ENCODE measurements around the gene EXOC1.
A peak's percentile ranks its signal among the peaks of the same experiment; 100 is the strongest.
"Not testable (repeated sequence)": the region's sequence is repeated elsewhere in the genome, so short reads cannot be mapped to it uniquely, and the experiment has no call there.

The EXOC1 gene

GRCh38 chr4:55830048-55830447 is 23.4 kb upstream of the EXOC1 start:
- H3K9ac ChIP-seq (ENCODE audit: low read length): no peak overlapping the region
- no peak overlapping the region for H3K4me3 ChIP-seq (ENCODE audit: low read length)
- H3K9me3 ChIP-seq (ENCODE audit: control insufficient read depth, low read depth, low read length): no peaks in the 10 kb centered on the region
- no peaks in the 10 kb centered on the region for H3K36me3 ChIP-seq (ENCODE audit: control insufficient read depth, low read depth, low read length)
- no peaks in the 10 kb centered on the region for H3K4me1 ChIP-seq (ENCODE audit: control insufficient read depth, low read depth, low read length)
- no peaks in the 10 kb centered on the region for H3K27me3 ChIP-seq (ENCODE audit: control insufficient read depth, insufficient read depth, low read length)
- H3K27ac ChIP-seq (ENCODE audit: low read length): no peak overlapping the region

GRCh38 chr4:55830716-55831115 is 22.7 kb upstream of the EXOC1 start:
- H3K4me3 ChIP-seq (ENCODE audit: low read length): no peak overlapping the region
- H3K9me3 ChIP-seq (ENCODE audit: control insufficient read depth, low read depth, low read length): no peaks in the 10 kb centered on the region
- H3K36me3 ChIP-seq (ENCODE audit: control insufficient read depth, low read depth, low read length): no peaks in the 10 kb centered on the region
- no peak overlapping the region for H3K27ac ChIP-seq (ENCODE audit: low read length)
- no peaks in the 10 kb centered on the region for H3K27me3 ChIP-seq (ENCODE audit: control insufficient read depth, insufficient read depth, low read length)
- no peak overlapping the region for H3K9ac ChIP-seq (ENCODE audit: low read length)
- no peaks in the 10 kb centered on the region for H3K4me1 ChIP-seq (ENCODE audit: control insufficient read depth, low read depth, low read length)

GRCh38 chr4:55834086-55834795 is 19.2 kb upstream of the EXOC1 start:
- H3K9ac ChIP-seq (ENCODE audit: low read length): no peak overlapping the region
- no peak overlapping the region for H3K4me3 ChIP-seq (ENCODE audit: low read length)
- no peaks in the 10 kb centered on the region for H3K36me3 ChIP-seq (ENCODE audit: control insufficient read depth, low read depth, low read length)
- H3K27ac ChIP-seq (ENCODE audit: low read length): no peak overlapping the region
- no peaks in the 10 kb centered on the region for H3K4me1 ChIP-seq (ENCODE audit: control insufficient read depth, low read depth, low read length)
- peaks cover 5% of the 10 kb centered on the region for H3K9me3 ChIP-seq (ENCODE audit: control insufficient read depth, low read depth, low read length)
- no peaks in the 10 kb centered on the region for H3K27me3 ChIP-seq (ENCODE audit: control insufficient read depth, insufficient read depth, low read length)

GRCh38 chr4:55837903-55838302 is 15.5 kb upstream of the EXOC1 start:
- H3K4me1 ChIP-seq (ENCODE audit: control insufficient read depth, low read depth, low read length): no peaks in the 10 kb centered on the region
- H3K27me3 ChIP-seq (ENCODE audit: control insufficient read depth, insufficient read depth, low read length): no peaks in the 10 kb centered on the region
- no peak overlapping the region for H3K9ac ChIP-seq (ENCODE audit: low read length)
- H3K9me3 ChIP-seq (ENCODE audit: control insufficient read depth, low read depth, low read length): peaks cover 5% of the 10 kb centered on the region
- no peak overlapping the region for H3K4me3 ChIP-seq (ENCODE audit: low read length)
- no peak overlapping the region for H3K27ac ChIP-seq (ENCODE audit: low read length)
- no peaks in the 10 kb centered on the region for H3K36me3 ChIP-seq (ENCODE audit: control insufficient read depth, low read depth, low read length)

- Histone ChIP-seq H3K4me1 (ENCODE audit: control insufficient read depth, low read depth, low read length) (no peaks in the 10 kb centered on the region), H3K27ac (ENCODE audit: low read length) (no peak overlapping the region), H3K36me3 (ENCODE audit: control insufficient read depth, low read depth, low read length) (no peaks in the 10 kb centered on the region), H3K27me3 (ENCODE audit: control insufficient read depth, insufficient read depth, low read length) (no peaks in the 10 kb centered on the region), H3K4me3 (ENCODE audit: low read length) (no peak overlapping the region), H3K9ac (ENCODE audit: low read length) (no peak overlapping the region), H3K9me3 (ENCODE audit: control insufficient read depth, low read depth, low read length) (peaks cover 5% of the 10 kb centered on the region)
Measured at GRCh38 chr4:55838356-55838755, 15.1 kb upstream of the EXOC1 start.

GRCh38 chr4:55838952-55839351 is 14.5 kb upstream of the EXOC1 start:
- H3K9me3 ChIP-seq (ENCODE audit: control insufficient read depth, low read depth, low read length): peaks cover 5% of the 10 kb centered on the region
- no peak overlapping the region for H3K9ac ChIP-seq (ENCODE audit: low read length)
- no peak overlapping the region for H3K27ac ChIP-seq (ENCODE audit: low read length)
- no peaks in the 10 kb centered on the region for H3K4me1 ChIP-seq (ENCODE audit: control insufficient read depth, low read depth, low read length)
- H3K4me3 ChIP-seq (ENCODE audit: low read length): no peak overlapping the region
- H3K36me3 ChIP-seq (ENCODE audit: control insufficient read depth, low read depth, low read length): no peaks in the 10 kb centered on the region
- no peaks in the 10 kb centered on the region for H3K27me3 ChIP-seq (ENCODE audit: control insufficient read depth, insufficient read depth, low read length)

GRCh38 chr4:55840956-55841355 is 12.5 kb upstream of the EXOC1 start:
- Histone ChIP-seq H3K9me3 (ENCODE audit: control insufficient read depth, low read depth, low read length) (peaks cover 5% of the 10 kb centered on the region), H3K36me3 (ENCODE audit: control insufficient read depth, low read depth, low read length) (no peaks in the 10 kb centered on the region), H3K27ac (ENCODE audit: low read length) (no peak overlapping the region), H3K9ac (ENCODE audit: low read length) (no peak overlapping the region), H3K4me3 (ENCODE audit: low read length) (no peak overlapping the region), H3K4me1 (ENCODE audit: control insufficient read depth, low read depth, low read length) (no peaks in the 10 kb centered on the region), H3K27me3 (ENCODE audit: control insufficient read depth, insufficient read depth, low read length) (no peaks in the 10 kb centered on the region)

- not testable (repeated sequence) for H3K4me1 ChIP-seq (ENCODE audit: control insufficient read depth, low read depth, low read length); H3K9me3 ChIP-seq (ENCODE audit: control insufficient read depth, low read depth, low read length); H3K27me3 ChIP-seq (ENCODE audit: control insufficient read depth, insufficient read depth, low read length); H3K36me3 ChIP-seq (ENCODE audit: control insufficient read depth, low read depth, low read length); H3K27ac ChIP-seq (ENCODE audit: low read length)
- peak overlapping the region; percentile 49 for H3K4me3 ChIP-seq (ENCODE audit: low read length)
- peak overlapping the region; percentile 28 for H3K9ac ChIP-seq (ENCODE audit: low read length)
Measured at GRCh38 chr4:55841373-55842239, 11.8 kb upstream of the EXOC1 start.

- not testable (repeated sequence) for H3K27ac ChIP-seq (ENCODE audit: low read length); H3K36me3 ChIP-seq (ENCODE audit: control insufficient read depth, low read depth, low read length); H3K27me3 ChIP-seq (ENCODE audit: control insufficient read depth, insufficient read depth, low read length); H3K9ac ChIP-seq (ENCODE audit: low read length); H3K4me1 ChIP-seq (ENCODE audit: control insufficient read depth, low read depth, low read length); H3K9me3 ChIP-seq (ENCODE audit: control insufficient read depth, low read depth, low read length)
- H3K4me3 ChIP-seq (ENCODE audit: low read length): peak overlapping the region; percentile 17
Measured at GRCh38 chr4:55842312-55842711, 11.1 kb upstream of the EXOC1 start.

GRCh38 chr4:55849724-55850123 is 3.7 kb upstream of the EXOC1 start:
- Histone ChIP-seq H3K4me3 (ENCODE audit: low read length) (no peak overlapping the region), H3K27ac (ENCODE audit: low read length) (no peak overlapping the region), H3K9me3 (ENCODE audit: control insufficient read depth, low read depth, low read length) (no peaks in the 10 kb centered on the region), H3K36me3 (ENCODE audit: control insufficient read depth, low read depth, low read length) (no peaks in the 10 kb centered on the region), H3K9ac (ENCODE audit: low read length) (no peak overlapping the region), H3K27me3 (ENCODE audit: control insufficient read depth, insufficient read depth, low read length) (no peaks in the 10 kb centered on the region), H3K4me1 (ENCODE audit: control insufficient read depth, low read depth, low read length) (no peaks in the 10 kb centered on the region)

GRCh38 chr4:55851885-55852284 is 1.6 kb upstream of the EXOC1 start:
- Histone ChIP-seq H3K27ac (ENCODE audit: low read length) (no peak overlapping the region), H3K27me3 (ENCODE audit: control insufficient read depth, insufficient read depth, low read length) (peaks cover 9% of the 10 kb centered on the region), H3K4me1 (ENCODE audit: control insufficient read depth, low read depth, low read length) (no peaks in the 10 kb centered on the region), H3K9ac (ENCODE audit: low read length) (no peak overlapping the region), H3K9me3 (ENCODE audit: control insufficient read depth, low read depth, low read length) (no peaks in the 10 kb centered on the region), H3K4me3 (ENCODE audit: low read length) (no peak overlapping the region), H3K36me3 (ENCODE audit: control insufficient read depth, low read depth, low read length) (no peaks in the 10 kb centered on the region)

- Histone ChIP-seq H3K27ac (ENCODE audit: low read length) (no peak overlapping the region), H3K36me3 (ENCODE audit: control insufficient read depth, low read depth, low read length) (no peaks in the 10 kb centered on the region), H3K9me3 (ENCODE audit: control insufficient read depth, low read depth, low read length) (no peaks in the 10 kb centered on the region), H3K27me3 (ENCODE audit: control insufficient read depth, insufficient read depth, low read length) (peaks cover 9% of the 10 kb centered on the region), H3K9ac (ENCODE audit: low read length) (peak overlapping the region; percentile 75), H3K4me1 (ENCODE audit: control insufficient read depth, low read depth, low read length) (no peaks in the 10 kb centered on the region), H3K4me3 (ENCODE audit: low read length) (peak overlapping the region; percentile 91)
Measured at GRCh38 chr4:55854129-55854528, 681 bp downstream of the EXOC1 start.
